ENCODE data around the gene FGFR2. TPM values are rescaled to one million over a fixed set of nuclear protein-coding genes. Genes with fewer than 3 reads are reported as not detected.

FGFR2 gene
- total RNA-seq, 1 donor from 2014 or later: 135 TPM

GRCh38 chr10:121493521-121493920 is 104.7 kb downstream of the FGFR2 start:
- no peak for DNase-seq (ENCODE audit: low spot score)

GRCh38 chr10:121490871-121491519 is 107.2 kb downstream of the FGFR2 start:
- DNase-seq (ENCODE audit: low spot score): peak; percentile 57

GRCh38 chr10:121485436-121486139 is 112.7 kb downstream of the FGFR2 start:
- DNase-seq (ENCODE audit: low spot score): no peak

- no peak for DNase-seq (ENCODE audit: low spot score)
Measured at GRCh38 chr10:121484816-121485215, 113.4 kb downstream of the FGFR2 start.

- no peak for DNase-seq (ENCODE audit: low spot score)
Measured at GRCh38 chr10:121484401-121484800, 113.8 kb downstream of the FGFR2 start.

- DNase-seq (ENCODE audit: low spot score): peak; percentile 20
Measured at GRCh38 chr10:121481180-121481579, 117.1 kb downstream of the FGFR2 start.

- DNase-seq (ENCODE audit: low spot score): no peak
Measured at GRCh38 chr10:121478556-121478955, 119.7 kb downstream of the FGFR2 start.

- no peak for DNase-seq (ENCODE audit: low spot score)
Measured at GRCh38 chr10:121469797-121470606, 128.2 kb downstream of the FGFR2 start.

- DNase-seq (ENCODE audit: low spot score): no peak
Measured at GRCh38 chr10:121468726-121469125, 129.5 kb downstream of the FGFR2 start.

GRCh38 chr10:121466424-121466823 is 131.8 kb downstream of the FGFR2 start:
- no peak for DNase-seq (ENCODE audit: low spot score)

GRCh38 chr10:121465215-121465614 is 133.0 kb downstream of the FGFR2 start:
- DNase-seq (ENCODE audit: low spot score): no peak

GRCh38 chr10:121464517-121464916 is 133.7 kb downstream of the FGFR2 start:
- no peak for DNase-seq (ENCODE audit: low spot score)

- no peak for DNase-seq (ENCODE audit: low spot score)
Measured at GRCh38 chr10:121462955-121463354, 135.3 kb downstream of the FGFR2 start.

GRCh38 chr10:121462281-121462680 is 136.0 kb downstream of the FGFR2 start:
- DNase-seq (ENCODE audit: low spot score): no peak

- DNase-seq (ENCODE audit: low spot score): no peak
Measured at GRCh38 chr10:121461307-121461706, 136.9 kb downstream of the FGFR2 start.

GRCh38 chr10:121460733-121461132 is 137.5 kb downstream of the FGFR2 start:
- no peak for DNase-seq (ENCODE audit: low spot score)

GRCh38 chr10:121459622-121460453 is 138.4 kb downstream of the FGFR2 start:
- DNase-seq (ENCODE audit: low spot score): no peak

GRCh38 chr10:121459279-121459621 is 139.0 kb downstream of the FGFR2 start:
- DNase-seq (ENCODE audit: low spot score): no peak

GRCh38 chr10:121457729-121458128 is 140.5 kb downstream of the FGFR2 start:
- no peak for DNase-seq (ENCODE audit: low spot score)

- DNase-seq (ENCODE audit: low spot score): no peak
Measured at GRCh38 chr10:121455377-121455776, 142.9 kb downstream of the FGFR2 start.

- DNase-seq (ENCODE audit: low spot score): peak; percentile 52
Measured at GRCh38 chr10:121454781-121455180, 143.5 kb downstream of the FGFR2 start.

GRCh38 chr10:121453160-121453559 is 145.1 kb downstream of the FGFR2 start:
- DNase-seq (ENCODE audit: low spot score): no peak
